Measurements from ENCODE around the gene TRAM2.

DNA sequence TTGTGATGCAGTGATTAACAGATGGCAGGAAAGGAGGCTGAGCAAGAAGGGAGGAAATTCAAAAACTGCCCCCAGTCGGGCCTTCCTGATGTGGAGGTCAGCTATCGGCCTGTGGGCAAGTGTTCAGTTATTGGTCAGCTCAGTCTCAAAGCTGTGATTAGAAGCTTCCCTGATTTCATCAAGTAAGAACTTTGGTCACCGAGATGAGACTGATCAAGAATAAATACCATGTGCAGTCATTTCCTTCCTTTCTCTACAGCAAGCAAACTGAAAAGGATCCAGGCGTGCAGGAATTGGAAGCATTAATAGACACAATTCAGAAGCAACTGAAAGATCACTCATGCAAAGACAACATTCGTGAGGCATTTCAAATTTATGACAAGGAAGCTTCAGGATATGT lies 87.0 kb downstream of the TRAM2 start:
- TF ChIP-seq, protein P1, sequence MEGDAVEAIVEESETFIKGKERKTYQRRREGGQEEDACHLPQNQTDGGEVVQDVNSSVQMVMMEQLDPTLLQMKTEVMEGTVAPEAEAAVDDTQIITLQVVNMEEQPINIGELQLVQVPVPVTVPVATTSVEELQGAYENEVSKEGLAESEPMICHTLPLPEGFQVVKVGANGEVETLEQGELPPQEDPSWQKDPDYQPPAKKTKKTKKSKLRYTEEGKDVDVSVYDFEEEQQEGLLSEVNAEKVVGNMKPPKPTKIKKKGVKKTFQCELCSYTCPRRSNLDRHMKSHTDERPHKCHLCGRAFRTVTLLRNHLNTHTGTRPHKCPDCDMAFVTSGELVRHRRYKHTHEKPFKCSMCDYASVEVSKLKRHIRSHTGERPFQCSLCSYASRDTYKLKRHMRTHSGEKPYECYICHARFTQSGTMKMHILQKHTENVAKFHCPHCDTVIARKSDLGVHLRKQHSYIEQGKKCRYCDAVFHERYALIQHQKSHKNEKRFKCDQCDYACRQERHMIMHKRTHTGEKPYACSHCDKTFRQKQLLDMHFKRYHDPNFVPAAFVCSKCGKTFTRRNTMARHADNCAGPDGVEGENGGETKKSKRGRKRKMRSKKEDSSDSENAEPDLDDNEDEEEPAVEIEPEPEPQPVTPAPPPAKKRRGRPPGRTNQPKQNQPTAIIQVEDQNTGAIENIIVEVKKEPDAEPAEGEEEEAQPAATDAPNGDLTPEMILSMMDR (IDR thresholded peaks at IDR 0.05; ENCODE audit: insufficient read depth, low read length, poor library complexity, severe bottlenecking): no peak
- TF ChIP-seq EZH2phosphoT487 (conservative IDR thresholded peaks at IDR 0.05; ENCODE audit: low read length): no peak
